Stimulated activated CD8-positive, alpha-beta memory T cell treated with anti-CD3 and anti-CD28 coated beads, Interleukin-12 subunit alpha, Interleukin-12 subunit beta, amount 100 ng/mL, for 24 hours (primary cell): ENCODE results near the gene ITIH5.

Experiments used
- DNase-seq: peaks from one replicate; pipeline ENCODE4 v3.0.0-alpha.2; 2020; ENCODE audit errors: extremely low read depth

Gene ITIH5

DNA sequence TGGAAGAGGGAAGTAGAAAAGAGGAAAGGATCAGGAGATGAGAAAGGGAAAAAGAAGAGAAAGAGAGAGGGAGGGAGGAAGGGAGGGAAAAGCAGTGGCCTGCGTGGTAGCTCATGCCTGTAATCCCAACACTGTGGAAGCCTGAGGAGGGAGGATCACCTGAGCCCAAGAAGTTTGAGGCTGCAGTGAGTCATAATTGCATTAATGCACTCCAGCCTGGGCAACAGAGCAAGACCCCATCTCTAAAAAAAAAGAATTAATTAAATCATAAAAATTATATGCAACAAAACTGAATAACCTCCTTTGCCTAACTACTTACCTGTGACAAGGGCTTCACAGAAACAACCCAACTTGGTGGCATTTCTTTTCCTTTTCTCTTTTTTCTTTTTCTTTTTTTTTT is 148.1 kb downstream of the ITIH5 start:
- DNase-seq = no peak

DNA sequence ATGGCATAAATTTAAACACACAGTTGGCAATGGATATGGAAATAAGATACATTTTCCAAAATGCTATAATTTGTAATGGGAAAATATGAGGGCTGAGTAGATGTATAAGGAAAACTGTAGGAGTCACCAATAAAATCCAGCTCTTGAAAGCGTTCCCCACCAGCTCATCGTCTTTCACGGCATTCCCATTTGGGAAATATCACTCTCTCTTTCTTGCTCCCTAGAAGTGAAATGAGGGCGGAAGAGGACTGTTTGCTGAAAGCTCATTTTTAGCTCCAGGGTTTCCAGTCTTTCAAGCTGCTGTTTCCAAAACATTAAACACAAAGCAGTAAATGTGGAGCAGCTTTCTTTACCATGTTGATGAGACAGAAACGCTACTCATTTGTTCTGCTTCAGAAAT is 151.3 kb downstream of the ITIH5 start:
- no peak for DNase-seq

DNA sequence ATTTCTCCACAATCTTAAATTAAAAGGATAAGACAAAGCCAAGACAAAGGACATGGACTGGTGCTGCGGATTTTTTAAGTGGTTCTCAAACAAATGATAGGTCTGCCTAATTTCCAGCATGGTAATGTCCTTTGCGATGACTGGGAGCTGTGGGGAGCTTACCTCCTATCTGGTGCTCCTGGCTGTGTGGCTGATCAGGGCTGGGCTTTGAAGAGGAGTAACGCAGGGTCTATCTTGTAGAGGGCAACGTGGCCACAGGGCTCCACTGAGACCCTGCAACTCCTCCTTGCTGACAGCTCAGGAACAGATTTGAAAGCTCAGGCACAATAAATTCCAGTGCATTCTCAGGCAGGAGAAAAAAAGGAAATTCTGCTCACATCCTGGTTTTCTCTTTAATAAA is 152.8 kb downstream of the ITIH5 start:
- no peak for DNase-seq

DNA sequence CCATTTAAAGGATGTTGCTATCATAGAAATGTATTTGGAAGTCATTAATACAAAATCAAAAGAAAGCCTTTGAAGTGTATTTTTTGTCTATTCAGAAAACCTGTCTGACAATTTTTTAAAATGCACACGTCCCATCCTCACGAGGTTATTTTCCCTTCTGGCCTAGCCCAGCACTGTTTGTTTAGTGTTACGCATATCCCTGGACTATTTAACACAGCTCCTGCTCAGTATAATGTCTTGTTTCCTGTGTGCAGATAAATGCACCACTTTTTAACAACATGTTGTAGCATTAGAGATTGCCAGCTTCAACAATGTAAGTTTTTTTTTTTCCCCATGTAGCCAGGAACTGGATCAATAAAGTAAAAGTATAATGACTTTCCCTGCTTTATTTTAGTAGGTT is 153.3 kb downstream of the ITIH5 start:
- no peak for DNase-seq

DNA sequence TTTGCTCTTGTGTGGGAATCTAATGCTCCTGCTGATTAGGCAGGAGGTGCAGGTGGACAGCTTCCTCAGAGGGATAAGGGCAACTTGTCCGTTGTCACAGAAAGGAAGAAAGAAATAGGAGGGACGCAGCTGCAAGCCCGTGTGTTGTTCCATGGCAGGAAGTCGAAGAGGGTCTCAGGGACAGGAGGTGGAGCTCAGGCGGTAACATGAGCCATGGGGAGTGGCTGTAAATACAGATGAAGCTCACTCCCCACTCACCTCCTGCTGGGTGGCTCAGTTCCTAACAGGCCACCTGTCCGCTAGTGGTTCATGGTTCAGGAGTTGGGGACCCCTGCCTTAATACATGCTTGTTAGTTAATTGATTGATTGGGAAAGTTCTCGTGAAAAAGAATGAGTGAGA is 154.3 kb downstream of the ITIH5 start:
- no peak for DNase-seq

DNA sequence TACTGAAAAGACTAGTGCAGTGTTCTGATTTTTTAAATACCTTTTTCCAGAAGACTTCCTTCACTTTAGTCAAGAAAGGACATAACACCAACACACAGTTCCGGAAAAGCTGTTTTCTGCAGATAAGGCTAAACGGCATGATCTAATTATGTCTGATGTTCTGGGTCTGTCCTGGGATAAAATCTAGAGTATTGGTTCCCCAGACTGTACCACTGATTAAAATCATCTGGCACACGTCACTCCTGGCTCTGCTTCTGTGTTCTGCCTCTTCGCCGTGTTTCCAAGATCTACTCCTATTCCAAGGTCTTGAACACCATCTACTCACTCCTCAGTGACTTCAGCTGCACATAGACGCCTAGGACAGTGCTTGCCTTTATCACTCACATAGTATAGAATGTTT is 155.2 kb downstream of the ITIH5 start:
- no peak for DNase-seq
